ENCODE results near the gene PPP1R14D.

GRCh38 chr15:40793216-40793989 is 35.1 kb downstream of the PPP1R14D start:
- TF ChIP-seq CTCF (IDR thresholded peaks at IDR 0.05 in 8 of 11, conservative IDR thresholded peaks at IDR 0.05 in 3 of 11) = no peak
- no peak for TF ChIP-seq POLR2A (IDR thresholded peaks at IDR 0.05)

Measured in spleen (tissue), 7 donors.